Measurements from ENCODE around the gene ZMYND8. TPM values are rescaled to one million over a fixed set of nuclear protein-coding genes. Genes with fewer than 3 reads are reported as not detected.

ZMYND8 gene
- polyA plus RNA-seq, 3 donors = 1.4 to 13.8 (median 5.8) TPM

DNA sequence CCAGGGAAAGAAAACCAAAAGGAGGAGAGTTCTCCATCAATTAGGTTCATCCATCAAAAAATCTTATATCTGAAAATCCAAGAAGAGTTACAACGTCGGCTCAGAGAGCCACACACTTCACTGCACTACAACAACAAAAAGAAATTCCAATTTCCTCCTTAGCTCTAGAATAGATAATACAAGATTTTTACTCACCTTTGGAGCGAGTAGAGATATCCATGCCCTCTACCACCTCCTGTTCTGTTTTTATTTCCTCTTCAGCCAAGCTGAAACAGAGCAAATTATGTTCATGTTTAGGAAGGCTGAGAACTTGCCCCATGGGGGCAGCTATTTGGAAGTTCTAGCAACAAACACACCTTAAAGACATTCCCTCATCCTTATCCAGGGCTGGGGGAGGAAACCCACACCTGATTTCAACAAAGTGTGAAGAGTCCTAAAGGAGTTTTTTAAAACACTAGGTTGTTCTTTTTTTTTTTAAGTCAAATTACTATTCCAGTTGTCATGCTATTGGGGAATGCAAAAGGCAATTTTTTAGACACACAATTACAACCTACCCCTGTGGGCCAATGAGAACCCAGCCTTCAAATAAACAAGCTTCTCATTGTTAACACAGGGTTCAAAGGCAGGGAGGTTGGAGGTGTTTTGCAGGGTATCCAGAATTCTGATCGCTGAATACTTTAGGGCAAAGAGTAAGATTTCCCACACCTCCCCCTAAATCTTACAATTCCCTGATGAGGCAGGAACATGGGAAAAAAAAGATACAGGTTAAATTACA lies 8.7 kb downstream of the ZMYND8 start:
- H3K4me3 Mint-ChIP-seq = no peak overlapping the region
- Histone ChIP-seq H4K20me1 (ENCODE audit: insufficient read depth, low read length) (peaks cover 44% of the 10 kb centered on the region), H3K27me3 (ENCODE audit: control insufficient read depth in 2 of 2, insufficient read depth in 2 of 2, low read length in 2 of 2) (no peaks in the 10 kb centered on the region), H3K79me2 (ENCODE audit: insufficient read depth, low read length) (peaks cover 99% of the 10 kb centered on the region), H3K4me3 (replicated peaks in 1 of 3; ENCODE audit: low read depth in 2 of 3, low read length in 3 of 3) (no peak overlapping the region), H3K9ac (ENCODE audit: insufficient read depth, low read length, poor library complexity, severe bottlenecking) (no peak overlapping the region), H3K36me3 (replicated peaks in 1 of 2; ENCODE audit: control insufficient read depth in 1 of 2, insufficient read depth in 2 of 2, low read length in 2 of 2) (peaks cover 34 to 52% of the 10 kb centered on the region in 2 donors), H3K4me2 (replicated peaks; ENCODE audit: extremely low read depth, low read length, poor library complexity, severe bottlenecking) (no peak overlapping the region), H3K27ac (ENCODE audit: low read depth in 1 of 2, low read length in 2 of 2) (peak overlapping the region in 1 of 2 donors; percentile 60), H3K9me3 (replicated peaks in 1 of 2; ENCODE audit: control insufficient read depth in 1 of 2, insufficient read depth in 1 of 2, low read length in 2 of 2) (no peaks in the 10 kb centered on the region), H2AFZ (ENCODE audit: insufficient read depth, low read depth, low read length, poor library complexity, severe bottlenecking) (no peak overlapping the region), H3K4me1 (ENCODE audit: control insufficient read depth in 1 of 2, insufficient read depth in 2 of 2, low read length in 2 of 2) (peaks cover 45 to 48% of the 10 kb centered on the region in 2 donors)
- intact Hi-C loops (cut with micrococcal nuclease) = no loop called here
- WGBS (ENCODE audit: insufficient coverage) = no CpG with 5 or more reads among the region's 4 CpGs
- H3K4me1 Mint-ChIP-seq = peaks cover 7% of the 10 kb centered on the region
- no peak for DNase-seq
- H3K36me3 Mint-ChIP-seq = peaks cover 34 to 48% of the 10 kb centered on the region in 2 donors
- H3K9me3 Mint-ChIP-seq = peaks cover 0 to 2% (median 0%) of the 10 kb centered on the region in 7 donors
- TF ChIP-seq, protein P1, sequence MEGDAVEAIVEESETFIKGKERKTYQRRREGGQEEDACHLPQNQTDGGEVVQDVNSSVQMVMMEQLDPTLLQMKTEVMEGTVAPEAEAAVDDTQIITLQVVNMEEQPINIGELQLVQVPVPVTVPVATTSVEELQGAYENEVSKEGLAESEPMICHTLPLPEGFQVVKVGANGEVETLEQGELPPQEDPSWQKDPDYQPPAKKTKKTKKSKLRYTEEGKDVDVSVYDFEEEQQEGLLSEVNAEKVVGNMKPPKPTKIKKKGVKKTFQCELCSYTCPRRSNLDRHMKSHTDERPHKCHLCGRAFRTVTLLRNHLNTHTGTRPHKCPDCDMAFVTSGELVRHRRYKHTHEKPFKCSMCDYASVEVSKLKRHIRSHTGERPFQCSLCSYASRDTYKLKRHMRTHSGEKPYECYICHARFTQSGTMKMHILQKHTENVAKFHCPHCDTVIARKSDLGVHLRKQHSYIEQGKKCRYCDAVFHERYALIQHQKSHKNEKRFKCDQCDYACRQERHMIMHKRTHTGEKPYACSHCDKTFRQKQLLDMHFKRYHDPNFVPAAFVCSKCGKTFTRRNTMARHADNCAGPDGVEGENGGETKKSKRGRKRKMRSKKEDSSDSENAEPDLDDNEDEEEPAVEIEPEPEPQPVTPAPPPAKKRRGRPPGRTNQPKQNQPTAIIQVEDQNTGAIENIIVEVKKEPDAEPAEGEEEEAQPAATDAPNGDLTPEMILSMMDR (IDR thresholded peaks at IDR 0.05) = no peak
- H3K27ac Mint-ChIP-seq = peak overlapping the region in 2 of 7 donors; percentile 60 to 61
- H3K27me3 Mint-ChIP-seq (ENCODE audit: low read depth in 3 of 3) = no peaks in the 10 kb centered on the region

- no peak for DNase-seq
- Mint-ChIP-seq H3K9me3 (no peaks in the 10 kb centered on the region), H3K27ac (peak overlapping the region in 2 of 7 donors; percentile 69 to 73), H3K27me3 (ENCODE audit: low read depth in 3 of 3) (no peaks in the 10 kb centered on the region), H3K4me3 (no peak overlapping the region), H3K36me3 (peaks cover 38 to 61% of the 10 kb centered on the region in 2 donors), H3K4me1 (peaks cover 7% of the 10 kb centered on the region)
- Histone ChIP-seq H3K4me3 (replicated peaks in 1 of 3; ENCODE audit: low read depth in 2 of 3, low read length in 3 of 3) (no peak overlapping the region), H2AFZ (ENCODE audit: insufficient read depth, low read depth, low read length, poor library complexity, severe bottlenecking) (no peak overlapping the region), H3K27me3 (ENCODE audit: control insufficient read depth in 2 of 2, insufficient read depth in 2 of 2, low read length in 2 of 2) (no peaks in the 10 kb centered on the region), H3K4me2 (replicated peaks; ENCODE audit: extremely low read depth, low read length, poor library complexity, severe bottlenecking) (no peak overlapping the region), H3K36me3 (replicated peaks in 1 of 2; ENCODE audit: control insufficient read depth in 1 of 2, insufficient read depth in 2 of 2, low read length in 2 of 2) (peaks cover 36 to 59% of the 10 kb centered on the region in 2 donors), H3K27ac (ENCODE audit: low read depth in 1 of 2, low read length in 2 of 2) (no peak overlapping the region), H3K9ac (ENCODE audit: insufficient read depth, low read length, poor library complexity, severe bottlenecking) (no peak overlapping the region), H4K20me1 (ENCODE audit: insufficient read depth, low read length) (peaks cover 44% of the 10 kb centered on the region), H3K9me3 (replicated peaks in 1 of 2; ENCODE audit: control insufficient read depth in 1 of 2, insufficient read depth in 1 of 2, low read length in 2 of 2) (no peaks in the 10 kb centered on the region), H3K79me2 (ENCODE audit: insufficient read depth, low read length) (peaks cover 97% of the 10 kb centered on the region), H3K4me1 (ENCODE audit: control insufficient read depth in 1 of 2, insufficient read depth in 2 of 2, low read length in 2 of 2) (peaks cover 29 to 31% of the 10 kb centered on the region in 2 donors)
- WGBS (ENCODE audit: insufficient coverage) = 100% methylated on average over 1 of the region's 3 CpGs
- intact Hi-C loops (cut with micrococcal nuclease) = no loop called here
- TF ChIP-seq, protein P1 (IDR thresholded peaks at IDR 0.05) = no peak
Observed at GRCh38 chr20:47346172-47346571, 10.3 kb downstream of the ZMYND8 start.

Measured in CD14-positive monocyte (primary cell).